Measurements from ENCODE around the gene NPFF.
"Not testable (repeated sequence)": the region's sequence is repeated elsewhere in the genome, so short reads cannot be mapped to it uniquely, and the experiment has no call there.

The NPFF gene, protein sequence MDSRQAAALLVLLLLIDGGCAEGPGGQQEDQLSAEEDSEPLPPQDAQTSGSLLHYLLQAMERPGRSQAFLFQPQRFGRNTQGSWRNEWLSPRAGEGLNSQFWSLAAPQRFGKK

DNA sequence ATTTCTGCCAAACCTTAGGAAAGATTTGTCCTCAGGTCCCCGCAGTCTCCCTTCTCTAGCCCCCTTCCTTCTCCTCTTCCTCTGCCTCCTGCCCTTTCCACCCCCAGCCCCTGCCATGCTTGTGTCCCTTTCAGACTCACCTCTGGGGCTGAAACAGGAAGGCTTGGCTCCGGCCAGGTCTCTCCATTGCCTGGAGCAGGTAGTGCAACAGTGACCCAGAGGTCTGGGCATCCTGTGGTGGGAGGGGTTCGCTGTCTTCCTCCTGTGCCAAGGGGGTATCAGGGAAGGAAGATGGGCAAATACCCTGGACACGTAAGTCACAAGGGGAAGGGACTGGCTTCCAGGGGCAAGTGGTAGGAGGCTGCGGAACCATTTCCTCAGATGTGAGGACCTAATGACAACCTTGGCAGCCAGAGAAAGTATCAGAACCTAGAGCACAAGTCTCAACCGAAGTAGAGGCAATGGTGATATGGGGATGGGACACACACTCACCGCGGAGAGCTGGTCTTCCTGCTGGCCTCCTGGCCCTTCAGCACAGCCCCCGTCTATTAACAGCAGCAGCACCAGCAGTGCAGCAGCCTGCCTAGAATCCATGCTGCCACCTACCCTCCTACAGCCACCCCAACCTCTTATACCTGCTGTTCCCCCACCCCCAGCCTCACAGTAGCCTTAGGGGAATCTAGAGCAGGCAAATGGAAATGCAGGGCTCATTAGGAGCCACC, at the start of gene NPFF:
Gene NPFF, minus strand, starts transcription at position 604 of the 722 bp plus-strand sequence. Its CDS starts 10 bp downstream, at position 594.
- no peak for DNase-seq (ENCODE audit: low spot score)

- DNase-seq (ENCODE audit: low spot score) = peak; percentile 56
These were observed 45.4 kb upstream of the NPFF start for GRCh38 chr12:53552361-53553327.

DNA sequence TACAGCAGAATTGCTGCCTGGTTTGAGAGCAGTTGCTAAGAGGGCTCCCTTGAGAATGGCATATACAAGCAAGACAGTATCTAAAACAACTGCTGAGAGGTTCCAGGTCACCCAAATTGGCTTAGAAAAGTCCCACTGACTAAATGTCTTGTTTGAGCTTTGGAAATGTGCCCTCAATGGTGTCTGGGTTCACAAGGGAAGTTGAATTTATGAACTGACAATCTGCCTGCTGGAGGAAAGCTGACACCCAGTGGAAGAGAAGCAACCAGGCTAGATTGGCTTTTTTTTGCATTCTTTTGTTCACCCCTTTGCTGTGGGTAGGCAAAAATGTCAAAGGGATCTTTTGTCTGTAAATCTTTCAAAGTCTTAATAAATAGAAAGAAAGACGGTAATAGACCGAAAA, 44.6 kb upstream of the NPFF start:
- DNase-seq (ENCODE audit: low spot score) = no peak

- no peak for DNase-seq (ENCODE audit: low spot score)
These were observed 43.3 kb upstream of the NPFF start for GRCh38 chr12:53550595-53550994.

DNA sequence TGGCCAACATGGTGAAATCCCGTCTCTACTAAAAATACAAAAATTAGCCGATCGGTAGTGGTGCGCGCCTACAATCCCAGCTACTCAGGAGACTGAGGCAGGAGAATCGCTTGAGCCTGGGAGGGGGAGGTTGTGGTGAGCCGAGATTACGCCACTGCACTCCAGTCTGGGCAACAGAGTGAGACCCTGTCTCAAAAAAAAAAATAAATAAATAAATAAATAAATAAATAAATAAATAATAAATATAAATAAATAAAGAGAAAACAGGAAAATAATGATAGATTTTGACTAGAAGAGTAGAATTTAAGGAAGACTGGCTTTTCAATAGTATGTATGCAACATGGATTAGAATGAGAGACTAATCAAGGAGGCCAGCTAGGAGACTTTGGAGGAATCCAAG, 42.8 kb upstream of the NPFF start:
- not testable (repeated sequence) for DNase-seq (ENCODE audit: low spot score)

GRCh38 chr12:53548354-53548753, 41.1 kb upstream of the NPFF start:
- DNase-seq (ENCODE audit: low spot score) = not testable (repeated sequence)

DNA sequence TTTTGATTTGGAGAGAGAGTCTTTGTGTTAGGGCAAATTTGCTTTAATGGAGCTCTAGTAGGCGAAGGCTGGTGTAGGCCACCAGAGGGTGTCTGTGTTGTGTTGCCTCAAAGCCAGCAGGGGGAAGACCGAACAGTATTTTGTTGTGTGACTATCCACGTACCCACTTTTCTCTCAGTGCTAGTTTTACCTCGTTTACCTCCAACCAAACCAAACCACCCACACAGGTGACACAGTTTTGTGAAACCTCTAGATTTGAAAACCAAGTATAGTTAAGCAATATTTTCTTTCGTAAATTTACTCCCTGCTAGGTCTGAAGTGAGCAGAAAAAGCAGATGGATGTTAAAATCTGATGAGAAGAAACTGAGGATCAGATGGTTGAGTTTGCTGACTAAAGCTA, 36.3 kb upstream of the NPFF start:
- DNase-seq (ENCODE audit: low spot score) = peak; percentile 66

- no peak for DNase-seq (ENCODE audit: low spot score)
These were observed 32.2 kb upstream of the NPFF start for GRCh38 chr12:53539526-53539925.

GRCh38 chr12:53538209-53538689, 31.0 kb upstream of the NPFF start:
- DNase-seq (ENCODE audit: low spot score) = no peak

- DNase-seq (ENCODE audit: low spot score) = no peak
These were observed 29.7 kb upstream of the NPFF start for GRCh38 chr12:53536962-53537361.

- no peak for DNase-seq (ENCODE audit: low spot score)
These were observed 26.2 kb upstream of the NPFF start for GRCh38 chr12:53533471-53533870.

DNA sequence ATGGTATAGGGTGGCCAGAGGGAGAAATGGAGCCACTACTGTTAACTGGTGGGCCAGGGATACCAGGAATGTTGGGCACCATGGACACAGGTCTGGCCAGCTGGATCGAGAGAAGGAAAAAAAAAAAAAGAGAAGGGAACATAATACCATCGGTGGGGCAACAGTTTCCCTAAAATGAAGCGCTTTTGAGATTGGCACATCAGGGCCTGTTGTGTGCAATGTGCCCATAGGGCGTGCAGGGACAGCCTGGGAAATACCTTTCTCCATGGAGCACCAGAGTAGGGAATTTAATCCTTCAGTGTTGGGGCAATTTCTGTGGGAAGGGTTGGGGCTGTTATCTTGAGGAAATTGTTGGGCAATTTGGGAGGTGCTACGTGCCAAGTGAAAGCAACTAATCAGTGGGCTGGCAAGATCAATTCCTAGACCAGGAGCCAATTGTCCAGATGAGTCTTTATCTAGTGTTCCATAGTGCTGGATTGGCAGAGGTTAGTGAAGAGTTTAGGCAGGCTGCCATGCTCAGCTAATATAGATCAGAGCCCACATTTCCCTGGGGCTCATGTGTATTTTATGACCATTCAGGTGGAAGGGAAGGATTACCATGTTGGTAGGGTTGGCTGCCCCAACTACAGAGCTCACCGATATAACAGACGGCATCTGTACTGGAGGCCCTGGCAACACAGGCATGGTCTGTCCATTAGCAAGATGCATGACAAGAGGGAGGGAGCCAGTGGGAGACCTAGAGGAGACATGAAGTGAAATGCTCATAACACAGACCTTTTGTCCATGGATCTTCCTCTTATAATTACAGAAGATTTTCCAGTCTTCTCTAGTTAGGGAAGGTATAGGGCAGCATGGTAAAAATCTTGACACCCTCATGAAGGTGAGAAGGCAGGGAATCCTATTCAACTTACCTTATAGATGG, 25.5 kb upstream of the NPFF start:
- no peak for DNase-seq (ENCODE audit: low spot score)

DNA sequence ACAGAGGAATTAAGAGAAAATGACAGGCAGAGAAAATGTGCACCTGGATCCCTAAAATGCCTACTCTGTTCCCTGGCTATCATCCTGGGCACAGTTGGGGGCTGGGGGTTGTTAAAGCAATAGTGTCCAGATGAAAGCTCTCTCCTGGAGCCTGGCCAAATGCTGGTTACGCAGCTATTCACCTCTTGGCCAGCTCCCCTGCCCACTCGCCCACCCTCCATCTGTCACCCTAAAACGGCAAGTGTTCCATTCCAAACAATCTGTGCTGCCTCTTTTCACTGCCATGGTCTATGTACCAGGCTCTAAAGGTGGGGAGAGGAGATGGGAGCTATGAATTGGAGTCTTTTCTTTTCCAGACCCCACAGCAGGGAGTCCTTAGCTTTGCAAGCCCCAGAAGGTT, 24.7 kb upstream of the NPFF start:
- DNase-seq (ENCODE audit: low spot score) = no peak

DNA sequence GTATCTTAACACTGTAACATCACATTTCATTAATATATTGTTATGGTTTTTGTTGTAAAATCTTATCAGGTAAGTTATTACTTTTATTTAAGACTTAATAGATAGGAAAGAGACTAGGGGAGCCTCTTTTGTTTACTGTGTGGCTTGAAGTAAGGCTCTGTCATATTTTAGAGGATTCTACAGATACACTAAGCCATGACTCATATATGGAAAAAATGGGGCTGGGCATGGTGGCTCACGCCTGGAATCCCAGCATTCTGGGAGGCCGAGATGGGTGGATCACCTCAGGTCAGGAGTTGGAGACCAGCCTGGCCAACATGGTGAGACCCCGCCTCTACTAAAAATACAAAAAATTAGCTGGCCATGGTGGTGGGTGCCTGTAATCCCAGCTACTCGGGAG, 23.6 kb upstream of the NPFF start:
- no peak for DNase-seq (ENCODE audit: low spot score)

- DNase-seq (ENCODE audit: low spot score) = no peak
These were observed 22.8 kb upstream of the NPFF start for GRCh38 chr12:53530061-53530460.

GRCh38 chr12:53524476-53524875, 17.2 kb upstream of the NPFF start:
- DNase-seq (ENCODE audit: low spot score) = no peak

DNA sequence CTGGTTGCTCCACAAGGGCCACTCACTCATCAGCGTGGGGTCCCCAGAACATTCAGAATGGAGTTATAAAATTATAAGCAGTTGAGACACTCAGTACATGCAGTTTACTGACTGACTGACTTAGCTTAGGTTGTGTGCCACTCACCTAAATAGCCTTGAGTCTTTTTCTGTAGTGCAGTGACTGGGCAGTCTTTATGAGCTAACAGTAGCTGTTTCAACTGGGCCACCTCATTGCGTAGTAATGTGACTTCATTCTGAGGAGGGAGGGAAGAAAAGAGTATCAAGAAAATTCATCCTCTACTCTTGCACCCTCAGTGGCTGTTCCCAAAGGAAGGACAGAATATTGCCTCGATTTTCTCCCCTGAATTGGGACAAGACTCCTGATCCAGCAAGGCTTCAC, 15.8 kb upstream of the NPFF start:
- DNase-seq (ENCODE audit: low spot score) = no peak

DNA sequence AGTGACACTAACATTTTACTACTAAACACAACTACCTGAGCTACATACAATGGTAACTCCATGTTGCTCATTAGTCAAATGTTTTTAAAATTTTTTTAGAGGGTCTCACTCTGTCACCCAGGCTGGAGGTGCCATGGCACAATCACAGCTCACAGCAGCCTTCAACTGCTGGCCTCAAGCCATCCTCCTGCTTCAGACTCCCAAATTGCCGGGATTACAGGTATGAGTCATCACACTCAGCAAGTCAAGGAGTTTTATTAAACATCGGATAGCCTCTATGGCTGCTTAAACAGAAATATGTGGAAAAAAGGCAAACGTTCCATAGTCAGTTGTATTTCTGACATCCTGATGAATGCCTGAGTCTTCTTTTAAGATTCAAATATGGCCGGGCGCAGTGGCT, 11.1 kb upstream of the NPFF start:
- DNase-seq (ENCODE audit: low spot score) = no peak

DNA sequence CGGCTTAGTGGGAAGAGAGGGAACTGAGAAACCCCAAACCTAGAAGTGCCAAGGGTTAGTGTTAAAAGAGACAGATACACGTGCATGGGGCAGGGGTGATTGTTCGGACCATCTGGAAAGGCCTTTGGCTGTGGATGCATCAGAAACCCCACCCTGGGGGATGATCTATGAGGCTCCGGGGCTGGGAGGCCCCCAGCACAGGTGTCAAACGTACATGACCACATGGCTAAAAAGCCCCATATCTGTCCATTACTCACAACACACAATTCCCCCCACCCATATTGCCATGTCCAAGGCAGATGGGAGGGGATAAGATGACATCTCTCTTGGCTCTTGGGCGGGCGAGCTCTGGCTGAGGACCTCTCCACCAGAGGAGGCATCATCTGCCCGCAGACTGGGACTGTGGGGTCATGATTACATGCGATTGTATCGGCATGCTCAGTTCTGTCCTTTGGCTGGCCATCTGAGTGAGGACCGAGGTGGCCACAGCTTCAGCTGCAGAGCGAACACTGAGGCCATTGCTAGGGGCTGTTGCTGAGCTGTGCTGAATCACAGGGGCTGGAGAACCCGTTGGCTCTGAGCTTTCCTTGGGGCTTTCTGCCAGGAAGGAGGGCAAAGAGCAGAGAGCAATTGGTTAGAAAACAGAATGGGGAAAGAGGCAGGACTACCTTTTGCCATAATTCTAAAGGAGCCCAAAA, 9.6 kb upstream of the NPFF start:
- DNase-seq (ENCODE audit: low spot score) = no peak

- no peak for DNase-seq (ENCODE audit: low spot score)
These were observed 8.0 kb upstream of the NPFF start for GRCh38 chr12:53515291-53515680.
